SK-N-SH (cell line): ENCODE measurements around the gene LAMP2. TPM values are rescaled to one million over a fixed set of nuclear protein-coding genes. Genes with fewer than 3 reads are reported as not detected.

Experiments used
- CTCF ChIA-PET: fragments of 300-600, 350-600 bp; formaldehyde crosslinking; extraction: SDS; loops from one replicate; lab custom pipeline; 2021; lab: Yijun Ruan, JAX
- POLR2A ChIA-PET: fragments of 350-600 bp; sonication (Branson Sonifier 250); formaldehyde crosslinking; extraction: SDS; loops from one replicate; lab custom pipeline; 2020; ENCODE audit warnings: antibody characterized with exemption, inconsistent platforms; lab: Yijun Ruan, JAX
- DNase-seq: peaks from one replicate; pipeline ENCODE4 v3.0.0; 2012
- H2AFZ ChIP-seq: fragments of 200-600 bp; sonication (generic); 2 replicates; pipeline ENCODE4 v1.8.1; 2016; ENCODE audit warnings: antibody characterized with exemption, mild to moderate bottlenecking, low read depth
- H3F3A ChIP-seq: fragments of 200-600 bp; sonication (generic); replicated peaks from 2 replicates; pipeline ENCODE3; 2016; ENCODE audit warnings: antibody characterized with exemption, mild to moderate bottlenecking; ENCODE audit not compliant: insufficient read depth
- H3K27ac ChIP-seq, 2 experiments: fragments of 200-500 bp in 1 of 2; fragments of 200-600 bp in 1 of 2; sonication (Bioruptor generic) in 1 of 2; sonication (generic), shearing (Covaris generic) in 1 of 2; 2 replicates each; pipeline versions ENCODE4 v1.5.1 to v1.6.1; 2014 to 2016; ENCODE audit warnings: low read depth in 2 of 2, inconsistent platforms in 1 of 2, low read length in 1 of 2, mild to moderate bottlenecking in 1 of 2, mixed read lengths in 1 of 2
- H3K27me3 ChIP-seq: fragments of 200-600 bp; sonication (generic), shearing (Covaris generic); 2 replicates; pipeline ENCODE4 v1.6.1; 2016; ENCODE audit warnings: mixed run types; ENCODE audit not compliant: insufficient read depth
- H3K36me3 ChIP-seq, 2 experiments: fragments of 200-500 bp in 1 of 2; fragments of 200-600 bp in 1 of 2; sonication (Bioruptor generic) in 1 of 2; sonication (generic) in 1 of 2; replicated peaks in 1 of 2; 2 replicates each; pipeline versions ENCODE3 to v1.5.1; 2014 to 2016; ENCODE audit warnings: low read length in 1 of 2, mild to moderate bottlenecking in 1 of 2; ENCODE audit not compliant: insufficient read depth in 2 of 2, control insufficient read depth in 1 of 2
- H3K4me1 ChIP-seq, 2 experiments: fragments of 200-500 bp in 1 of 2; fragments of 200-600 bp in 1 of 2; sonication (Bioruptor generic) in 1 of 2; sonication (generic), shearing (Covaris generic) in 1 of 2; 2 replicates each; pipeline versions ENCODE4 v1.5.1 to v1.6.1; 2014 to 2016; ENCODE audit warnings: low read depth in 1 of 2, low read length in 1 of 2, mixed run types in 1 of 2; ENCODE audit not compliant: insufficient read depth in 2 of 2, control insufficient read depth in 1 of 2
- H3K4me2 ChIP-seq: fragments of 200-600 bp; sonication (generic), shearing (Covaris generic); 2 replicates; pipeline ENCODE4 v1.6.1; 2017; ENCODE audit warnings: mixed run types
- H3K4me3 ChIP-seq, 2 experiments: fragments of 200-500 bp in 1 of 2; fragments of 200-600 bp in 1 of 2; sonication (Bioruptor generic) in 1 of 2; sonication (generic), shearing (Covaris generic) in 1 of 2; 2 replicates each; pipeline versions ENCODE4 v1.5.1 to v1.8.1; 2014 to 2016; ENCODE audit warnings: low read depth in 2 of 2, inconsistent platforms in 1 of 2, low read length in 1 of 2, mild to moderate bottlenecking in 1 of 2, mixed read lengths in 1 of 2, moderate library complexity in 1 of 2
- H3K79me2 ChIP-seq: fragments of 200-600 bp; sonication (generic); 2 replicates; pipeline ENCODE4 v1.8.1; 2017; ENCODE audit warnings: mild to moderate bottlenecking; ENCODE audit not compliant: insufficient read depth
- H3K9ac ChIP-seq: fragments of 200-600 bp; sonication (generic); 2 replicates; pipeline ENCODE4 v1.6.1; 2017; ENCODE audit warnings: mixed run types
- H3K9me2 ChIP-seq: fragments of 200-600 bp; sonication (generic); 2 replicates; pipeline ENCODE4 v1.6.1; 2017; ENCODE audit warnings: mixed run types
- H3K9me3 ChIP-seq: fragments of 200-600 bp; sonication (generic); 2 replicates; pipeline ENCODE4 v1.6.1; 2017; ENCODE audit warnings: mixed run types, mild to moderate bottlenecking, moderate library complexity
- H4K20me1 ChIP-seq: fragments of 200-600 bp; sonication (generic); 2 replicates; pipeline ENCODE4 v1.6.1; 2017; ENCODE audit warnings: mild to moderate bottlenecking, mixed run types; ENCODE audit not compliant: insufficient read depth
- CTCF ChIP-seq: fragments of 200-600 bp; sonication (generic); IDR thresholded peaks from 2 replicates; pipeline ENCODE4 v1.6.1; 2017; ENCODE audit warnings: antibody characterized with exemption, mild to moderate bottlenecking, moderate library complexity
- ELF1 ChIP-seq: IDR thresholded peaks from 2 replicates; pipeline ENCODE4 v1.4.0; 2012
- FOSL2 ChIP-seq: IDR thresholded peaks from 2 replicates; pipeline ENCODE4 v1.4.0; 2012; ENCODE audit warnings: low read depth, mild to moderate bottlenecking, moderate library complexity, borderline replicate concordance
- FOXJ3 ChIP-seq: sonication (generic); formaldehyde crosslinking; IDR thresholded peaks from 2 replicates; pipeline ENCODE4 v1.5.1; 2020; ENCODE audit warnings: mild to moderate bottlenecking, missing genetic modification reagents
- FOXM1 ChIP-seq: IDR thresholded peaks from 2 replicates; pipeline ENCODE4 v1.4.0; 2012; ENCODE audit warnings: low read depth, mild to moderate bottlenecking
- GABPA ChIP-seq: IDR thresholded peaks from 2 replicates; pipeline ENCODE4 v1.4.0; 2012; ENCODE audit warnings: low read depth, mild to moderate bottlenecking
- GATA2 ChIP-seq: sonication (generic); formaldehyde crosslinking; IDR thresholded peaks from 2 replicates; pipeline ENCODE4 v1.5.0; 2020; ENCODE audit warnings: mild to moderate bottlenecking, missing genetic modification reagents
- MAX ChIP-seq: IDR thresholded peaks from 2 replicates; pipeline ENCODE4 v1.4.0; 2012; ENCODE audit warnings: low read depth
- MEF2A ChIP-seq: IDR thresholded peaks from 2 replicates; pipeline ENCODE4 v1.4.0; 2012; ENCODE audit warnings: low read depth, borderline replicate concordance
- NFIC ChIP-seq: IDR thresholded peaks from 2 replicates; pipeline ENCODE4 v1.4.0; 2012; ENCODE audit warnings: borderline replicate concordance
- PBX3 ChIP-seq: IDR thresholded peaks from 2 replicates; pipeline ENCODE4; 2012
- POLR2AphosphoS5 ChIP-seq: IDR thresholded peaks from 2 replicates; pipeline ENCODE4 v1.6.1; 2012; ENCODE audit warnings: low read depth, low read length
- RAD21 ChIP-seq: IDR thresholded peaks from 2 replicates; pipeline ENCODE4 v1.6.1; 2012; ENCODE audit warnings: mild to moderate bottlenecking, low read length
- RCOR1 ChIP-seq: fragments of 150-350 bp; IDR thresholded peaks from 2 replicates; pipeline ENCODE4 v1.6.1; 2017; ENCODE audit warnings: antibody characterized with exemption, low read length
- RFX5 ChIP-seq: IDR thresholded peaks from 2 replicates; pipeline ENCODE4 v1.6.1; 2012; ENCODE audit warnings: mild to moderate bottlenecking, improper control_type of control experiment, low read length
- RXRA ChIP-seq: IDR thresholded peaks from 2 replicates; pipeline ENCODE4 v1.4.0; 2012; ENCODE audit warnings: low read depth, mild to moderate bottlenecking, borderline replicate concordance
- SIN3A ChIP-seq: IDR thresholded peaks from 2 replicates; pipeline ENCODE4 v1.6.1; 2012; ENCODE audit warnings: low read depth, mild to moderate bottlenecking, low read length, moderate library complexity, borderline replicate concordance
- SMC3 ChIP-seq: IDR thresholded peaks from 2 replicates; pipeline ENCODE4 v1.6.1; 2012; ENCODE audit warnings: low read depth, low read length, improper control_type of control experiment
- TAF1 ChIP-seq: IDR thresholded peaks from 2 replicates; pipeline ENCODE4 v1.6.1; 2012; ENCODE audit warnings: low read depth, mild to moderate bottlenecking, low read length, moderate library complexity, borderline replicate concordance
- TEAD4 ChIP-seq: IDR thresholded peaks from 2 replicates; pipeline ENCODE4 v1.4.0; 2012; ENCODE audit warnings: mild to moderate bottlenecking, borderline replicate concordance; ENCODE audit not compliant: insufficient read depth
- USF2 ChIP-seq: fragments of 150-350 bp; IDR thresholded peaks from 2 replicates; pipeline ENCODE4 v1.6.1; 2017; ENCODE audit warnings: antibody characterized with exemption, low read length, low read depth, borderline replicate concordance
- whole genome bisulfite sequencing: methylation state at CpG from one replicate; pipeline ENCODE4 v1.1.6; 2017; ENCODE audit warnings: low lambda C conversion rate; 5-methylcytosine and 5-hydroxymethylcytosine counted together
- polyA plus RNA-seq, 3 experiments: library from polyadenylated mRNA; depleted of rRNA; stranded (reverse); fragments of >200 nt; gene quantifications; 2 replicates each; pipeline ENCODE4 v1.2.3, GENCODE V29; 2012
- TF ChIP-seq, protein P1 (sequence below): IDR thresholded peaks from 2 replicates; pipeline ENCODE4 v1.4.0; 2012; ENCODE audit warnings: low read depth, borderline replicate concordance

Gene LAMP2
- polyA plus RNA-seq, 1 of the 3 experiments (the other 2 are of a cell fraction), result 108 TPM

DNA sequence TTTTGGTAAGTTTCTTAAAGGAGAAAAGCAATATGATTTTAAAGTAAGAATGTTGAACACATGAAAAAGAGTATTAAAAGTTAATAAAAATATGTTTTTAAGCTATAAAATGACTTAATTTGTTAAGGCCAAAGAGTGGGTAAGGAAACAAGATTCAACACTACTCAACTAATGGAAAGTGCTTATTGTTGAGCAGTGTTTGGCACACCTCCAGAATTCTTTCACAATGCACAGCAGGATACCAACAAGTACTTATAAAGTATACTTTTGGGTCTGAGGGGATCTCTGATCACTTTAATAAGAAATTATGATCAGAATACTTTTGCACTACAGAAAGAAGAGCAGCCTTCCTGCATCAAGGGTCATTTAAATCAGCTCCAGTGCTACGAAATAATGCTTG lies 5.9 kb downstream of the LAMP2 start:
- WGBS, result 93% methylated on average over 1 of the region's 1 CpG
- H3K27me3 ChIP-seq, result no peaks in the 10 kb centered on the region
- CTCF ChIA-PET, result interaction anchor here (2.8 to 3.0 kb wide), 2 partner anchors 11 to 12 kb away, joined by 18 read pairs; no protein-coding TSS in a partner anchor
- H3K4me2 ChIP-seq, result no peak overlapping the region
- H2AFZ ChIP-seq, result no peak overlapping the region
- TF ChIP-seq USF2 (no peak), NFIC (peak; percentile 18; the same call in 1 of the 2 replicates)
- TF ChIP-seq, all 33 proteins: peak for 1
- H3K9me2 ChIP-seq, result no peaks in the 10 kb centered on the region
- no peak overlapping the region for H3K27ac ChIP-seq
- no peak for DNase-seq
- POLR2A ChIA-PET, result no interaction called here
- no peaks in the 10 kb centered on the region for H3K36me3 ChIP-seq
- peaks cover 38% of the 10 kb centered on the region; the same call in 1 of the 2 replicates for H4K20me1 ChIP-seq
- no peaks in the 10 kb centered on the region for H3K9me3 ChIP-seq
- no peak overlapping the region for H3K9ac ChIP-seq
- H3K4me3 ChIP-seq, result no peak overlapping the region
- peaks cover 3 to 6% of the 10 kb centered on the region in 2 experiments; a peak in 2 of 4 replicates for H3K4me1 ChIP-seq
- peaks cover 99% of the 10 kb centered on the region for H3K79me2 ChIP-seq
- no peaks in the 10 kb centered on the region for H3F3A ChIP-seq

DNA sequence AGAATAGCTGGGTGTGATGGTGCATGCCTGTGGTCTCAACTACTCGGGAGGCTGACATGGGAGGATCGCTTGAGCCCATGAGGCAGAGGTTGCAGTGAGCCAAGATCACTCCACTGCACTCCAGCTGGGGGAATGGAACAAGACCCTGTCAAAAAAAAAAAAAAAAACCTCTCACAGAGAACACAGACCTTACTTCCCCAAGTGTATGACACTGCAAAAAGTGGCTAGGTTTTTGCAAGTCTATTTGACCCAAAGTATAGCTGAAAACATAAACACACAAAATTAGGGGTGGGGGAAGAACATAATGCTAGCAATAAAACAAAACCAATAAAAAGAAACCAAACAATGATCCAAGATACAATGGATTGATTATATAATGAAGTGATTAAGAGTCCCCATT lies 6.7 kb downstream of the LAMP2 start:
- TF ChIP-seq SIN3A (no peak), ELF1 (no peak), GABPA (no peak), FOSL2 (no peak), RAD21 (no peak), TAF1 (no peak), MAX (no peak), RXRA (no peak), PBX3 (no peak), CTCF (no peak), RCOR1 (no peak), TEAD4 (no peak), FOXM1 (no peak), FOXJ3 (no peak), MEF2A (no peak), RFX5 (no peak), POLR2AphosphoS5 (no peak), GATA2 (no peak), SMC3 (no peak)
- TF ChIP-seq, protein P1, sequence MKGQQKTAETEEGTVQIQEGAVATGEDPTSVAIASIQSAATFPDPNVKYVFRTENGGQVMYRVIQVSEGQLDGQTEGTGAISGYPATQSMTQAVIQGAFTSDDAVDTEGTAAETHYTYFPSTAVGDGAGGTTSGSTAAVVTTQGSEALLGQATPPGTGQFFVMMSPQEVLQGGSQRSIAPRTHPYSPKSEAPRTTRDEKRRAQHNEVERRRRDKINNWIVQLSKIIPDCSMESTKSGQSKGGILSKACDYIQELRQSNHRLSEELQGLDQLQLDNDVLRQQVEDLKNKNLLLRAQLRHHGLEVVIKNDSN, result no peak
- H4K20me1 ChIP-seq, result peaks cover 41% of the 10 kb centered on the region
- H3K9me2 ChIP-seq, result no peaks in the 10 kb centered on the region
- H3K27me3 ChIP-seq, result no peaks in the 10 kb centered on the region
- no peaks in the 10 kb centered on the region for H3K9me3 ChIP-seq
- no peak overlapping the region for H3K9ac ChIP-seq
- POLR2A ChIA-PET, result no interaction called here
- no peak for DNase-seq
- peaks cover 1% of the 10 kb centered on the region for H3F3A ChIP-seq
- H3K4me2 ChIP-seq, result no peak overlapping the region
- 82% methylated on average over 2 of the region's 2 CpGs for WGBS
- no peak overlapping the region for H3K27ac ChIP-seq
- peaks cover 90% of the 10 kb centered on the region for H3K79me2 ChIP-seq
- H3K4me3 ChIP-seq, result no peak overlapping the region
- H3K4me1 ChIP-seq, result peaks cover 0 to 4% of the 10 kb centered on the region in 2 experiments; a peak in 2 of 4 replicates
- CTCF ChIA-PET, result interaction anchor here (2.8 to 3.0 kb wide), 2 partner anchors 10 to 13 kb away, joined by 18 read pairs; no protein-coding TSS in a partner anchor
- no peaks in the 10 kb centered on the region for H3K36me3 ChIP-seq
- no peak overlapping the region for H2AFZ ChIP-seq
